ENCODE measurements around the gene LRRC26. TPM values are rescaled to one million over a fixed set of nuclear protein-coding genes. Genes with fewer than 3 reads are reported as not detected.

The LRRC26 gene
- total RNA-seq, 1 donor from 2014 or later: not detected

- DNase-seq (ENCODE audit: low spot score in 2 of 2, unreplicated experiment in 2 of 2): no peak
- Mint-ChIP-seq H3K4me1 (peaks cover 2% of the 10 kb centered on the region), H3K27ac (no peak overlapping the region), H3K9me3 (no peaks in the 10 kb centered on the region), H3K27me3 (ENCODE audit: low read depth) (peaks cover 79% of the 10 kb centered on the region), H3K36me3 (no peaks in the 10 kb centered on the region), H3K4me3 (no peak overlapping the region)
- TF ChIP-seq, protein P1, sequence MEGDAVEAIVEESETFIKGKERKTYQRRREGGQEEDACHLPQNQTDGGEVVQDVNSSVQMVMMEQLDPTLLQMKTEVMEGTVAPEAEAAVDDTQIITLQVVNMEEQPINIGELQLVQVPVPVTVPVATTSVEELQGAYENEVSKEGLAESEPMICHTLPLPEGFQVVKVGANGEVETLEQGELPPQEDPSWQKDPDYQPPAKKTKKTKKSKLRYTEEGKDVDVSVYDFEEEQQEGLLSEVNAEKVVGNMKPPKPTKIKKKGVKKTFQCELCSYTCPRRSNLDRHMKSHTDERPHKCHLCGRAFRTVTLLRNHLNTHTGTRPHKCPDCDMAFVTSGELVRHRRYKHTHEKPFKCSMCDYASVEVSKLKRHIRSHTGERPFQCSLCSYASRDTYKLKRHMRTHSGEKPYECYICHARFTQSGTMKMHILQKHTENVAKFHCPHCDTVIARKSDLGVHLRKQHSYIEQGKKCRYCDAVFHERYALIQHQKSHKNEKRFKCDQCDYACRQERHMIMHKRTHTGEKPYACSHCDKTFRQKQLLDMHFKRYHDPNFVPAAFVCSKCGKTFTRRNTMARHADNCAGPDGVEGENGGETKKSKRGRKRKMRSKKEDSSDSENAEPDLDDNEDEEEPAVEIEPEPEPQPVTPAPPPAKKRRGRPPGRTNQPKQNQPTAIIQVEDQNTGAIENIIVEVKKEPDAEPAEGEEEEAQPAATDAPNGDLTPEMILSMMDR (IDR thresholded peaks at IDR 0.05; ENCODE audit: unreplicated experiment): no peak
These were observed 12.0 kb downstream of the LRRC26 start for GRCh38 chr9:137157618-137158415.

DNA sequence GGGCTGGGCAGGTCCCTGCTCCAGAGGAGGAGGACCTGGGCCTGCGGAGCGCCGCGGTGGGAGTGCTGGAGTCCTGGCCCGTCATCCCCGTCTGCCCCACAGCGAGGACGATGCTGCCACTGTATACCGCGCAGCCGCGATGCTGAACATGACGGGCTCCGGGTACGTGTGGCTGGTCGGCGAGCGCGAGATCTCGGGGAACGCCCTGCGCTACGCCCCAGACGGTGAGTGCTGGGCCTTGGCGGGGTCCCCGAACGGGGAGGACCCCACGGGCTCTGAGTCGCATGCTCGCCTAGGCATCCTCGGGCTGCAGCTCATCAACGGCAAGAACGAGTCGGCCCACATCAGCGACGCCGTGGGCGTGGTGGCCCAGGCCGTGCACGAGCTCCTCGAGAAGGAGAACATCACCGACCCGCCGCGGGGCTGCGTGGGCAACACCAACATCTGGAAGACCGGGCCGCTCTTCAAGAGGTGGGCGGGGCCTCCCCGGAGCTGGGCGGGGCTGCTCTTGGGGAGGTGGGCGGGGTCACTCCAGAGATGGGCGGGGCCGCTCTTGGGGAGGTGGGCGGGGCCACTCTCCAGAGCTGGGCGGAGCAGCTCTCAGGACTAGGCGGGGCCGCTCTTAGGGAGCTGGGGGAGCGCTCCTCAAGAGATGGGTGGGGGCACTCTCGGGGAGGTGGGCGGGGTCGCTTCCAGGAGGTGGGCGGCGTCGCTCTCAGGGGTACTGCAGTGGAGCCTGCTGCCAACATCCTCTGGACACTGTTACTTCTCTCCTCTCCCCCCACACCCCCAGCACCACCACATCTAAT lies 13.1 kb downstream of the LRRC26 start:
- no peak overlapping the region for H3K27ac Mint-ChIP-seq
- H3K4me3 Mint-ChIP-seq: no peak overlapping the region
- no peak for DNase-seq (ENCODE audit: low spot score in 2 of 2, unreplicated experiment in 2 of 2)
- peaks cover 1% of the 10 kb centered on the region for H3K4me1 Mint-ChIP-seq
- no peaks in the 10 kb centered on the region for H3K36me3 Mint-ChIP-seq
- TF ChIP-seq, protein P1 (IDR thresholded peaks at IDR 0.05; ENCODE audit: unreplicated experiment): no peak
- peaks cover 71% of the 10 kb centered on the region for H3K27me3 Mint-ChIP-seq (ENCODE audit: low read depth)
- no peaks in the 10 kb centered on the region for H3K9me3 Mint-ChIP-seq

DNA sequence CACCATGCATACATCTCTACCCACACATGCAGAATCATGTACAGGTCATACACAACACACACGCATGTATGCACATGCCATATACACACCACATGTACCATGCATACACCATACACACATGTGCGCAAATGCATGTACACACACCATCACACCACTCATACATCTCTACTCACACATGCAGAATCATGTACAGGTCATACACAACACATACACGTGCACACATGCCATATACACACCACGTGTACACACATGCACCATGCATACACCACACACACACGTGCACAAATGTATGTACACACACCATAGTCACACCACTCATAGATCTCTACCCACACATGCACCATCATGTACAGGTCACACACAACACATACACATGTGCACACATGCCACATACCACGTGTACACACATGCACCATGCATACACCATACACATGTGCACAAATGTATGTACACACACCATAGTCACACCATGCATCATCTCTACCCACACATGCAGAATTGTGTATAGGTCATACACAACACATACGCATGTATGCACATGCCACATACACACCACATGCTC lies 16.9 kb downstream of the LRRC26 start:
- no peak overlapping the region for H3K27ac Mint-ChIP-seq
- TF ChIP-seq, protein P1 (IDR thresholded peaks at IDR 0.05; ENCODE audit: unreplicated experiment): no peak
- no peaks in the 10 kb centered on the region for H3K36me3 Mint-ChIP-seq
- no peaks in the 10 kb centered on the region for H3K4me1 Mint-ChIP-seq
- H3K27me3 Mint-ChIP-seq (ENCODE audit: low read depth): peaks cover 41% of the 10 kb centered on the region
- H3K9me3 Mint-ChIP-seq: no peaks in the 10 kb centered on the region
- H3K4me3 Mint-ChIP-seq: no peak overlapping the region
- no peak for DNase-seq (ENCODE audit: low spot score in 2 of 2, unreplicated experiment in 2 of 2)

GRCh38 chr9:137150617-137151457 lies 19.0 kb downstream of the LRRC26 start:
- no peak overlapping the region for H3K4me3 Mint-ChIP-seq
- H3K27ac Mint-ChIP-seq: no peak overlapping the region
- no peak for DNase-seq (ENCODE audit: low spot score in 2 of 2, unreplicated experiment in 2 of 2)
- peaks cover 33% of the 10 kb centered on the region for H3K27me3 Mint-ChIP-seq (ENCODE audit: low read depth)
- no peaks in the 10 kb centered on the region for H3K36me3 Mint-ChIP-seq
- H3K4me1 Mint-ChIP-seq: no peaks in the 10 kb centered on the region
- TF ChIP-seq, protein P1 (IDR thresholded peaks at IDR 0.05; ENCODE audit: unreplicated experiment): no peak
- H3K9me3 Mint-ChIP-seq: no peaks in the 10 kb centered on the region

DNA sequence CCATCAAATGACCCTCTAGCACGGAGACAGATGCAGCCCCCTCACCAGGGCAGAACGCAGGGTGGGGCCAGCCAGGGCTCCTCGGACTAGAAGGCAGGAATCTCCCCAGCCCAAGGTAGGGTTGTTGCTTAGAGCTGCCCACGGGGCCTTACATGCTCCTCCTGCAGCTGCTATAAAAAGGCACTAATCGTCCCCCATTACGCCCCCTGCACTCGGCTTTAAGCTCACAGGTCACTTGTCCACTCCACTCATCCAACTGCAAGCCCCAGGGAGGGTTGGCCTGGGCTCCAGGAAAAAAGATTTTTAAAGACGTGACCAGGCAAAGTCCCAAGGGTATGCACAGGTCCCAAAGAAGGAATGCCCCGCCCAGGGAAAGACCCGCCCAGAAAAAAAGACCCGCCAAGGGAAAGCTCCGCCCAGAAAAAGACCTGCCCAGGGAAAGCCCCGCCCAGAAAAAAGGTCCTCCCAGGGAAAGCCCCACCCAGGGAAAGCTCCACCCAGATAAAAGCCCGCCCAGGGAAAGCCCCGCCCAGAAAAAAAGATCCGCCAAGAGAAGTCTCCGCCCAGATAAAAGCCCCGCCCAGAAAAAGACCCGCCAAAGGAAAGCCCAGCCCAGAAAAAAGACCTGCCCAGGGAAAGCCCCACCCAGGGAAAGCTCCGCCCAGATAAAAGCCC lies 19.8 kb downstream of the LRRC26 start:
- Mint-ChIP-seq H3K4me3 (no peak overlapping the region), H3K27ac (no peak overlapping the region), H3K9me3 (no peaks in the 10 kb centered on the region), H3K27me3 (ENCODE audit: low read depth) (peaks cover 26% of the 10 kb centered on the region), H3K36me3 (no peaks in the 10 kb centered on the region), H3K4me1 (no peaks in the 10 kb centered on the region)
- no peak for DNase-seq (ENCODE audit: low spot score in 2 of 2, unreplicated experiment in 2 of 2)
- TF ChIP-seq, protein P1 (IDR thresholded peaks at IDR 0.05; ENCODE audit: unreplicated experiment): no peak
